SK-N-SH (cell line): Measurements from ENCODE around the gene SEC24D.

Source experiments
- CTCF ChIP-seq: fragments of 200-600 bp; sonication (generic); IDR thresholded peaks from 2 replicates; pipeline ENCODE4 v1.6.1; 2017; ENCODE audit warnings: antibody characterized with exemption, mild to moderate bottlenecking, moderate library complexity
- ELF1 ChIP-seq: IDR thresholded peaks from 2 replicates; pipeline ENCODE4 v1.4.0; 2012
- EZH2phosphoT487 ChIP-seq: fragments of 200-600 bp; sonication (generic); IDR thresholded peaks from 2 replicates; pipeline ENCODE4 v1.6.1; 2017; ENCODE audit warnings: low read depth, mixed run types, mild to moderate bottlenecking, antibody characterized with exemption, moderate library complexity, borderline replicate concordance
- FOXM1 ChIP-seq: IDR thresholded peaks from 2 replicates; pipeline ENCODE4 v1.4.0; 2012; ENCODE audit warnings: low read depth, mild to moderate bottlenecking
- GABPA ChIP-seq: IDR thresholded peaks from 2 replicates; pipeline ENCODE4 v1.4.0; 2012; ENCODE audit warnings: low read depth, mild to moderate bottlenecking
- MXI1 ChIP-seq: IDR thresholded peaks from 2 replicates; pipeline ENCODE4 v1.6.1; 2012; ENCODE audit warnings: mild to moderate bottlenecking, low read depth, low read length, improper control_type of control experiment
- NFIC ChIP-seq: IDR thresholded peaks from 2 replicates; pipeline ENCODE4 v1.4.0; 2012; ENCODE audit warnings: borderline replicate concordance
- POLR2AphosphoS5 ChIP-seq: IDR thresholded peaks from 2 replicates; pipeline ENCODE4 v1.6.1; 2012; ENCODE audit warnings: low read depth, low read length
- RAD21 ChIP-seq: IDR thresholded peaks from 2 replicates; pipeline ENCODE4 v1.6.1; 2012; ENCODE audit warnings: mild to moderate bottlenecking, low read length
- RXRA ChIP-seq: IDR thresholded peaks from 2 replicates; pipeline ENCODE4 v1.4.0; 2012; ENCODE audit warnings: low read depth, mild to moderate bottlenecking, borderline replicate concordance
- SIN3A ChIP-seq: IDR thresholded peaks from 2 replicates; pipeline ENCODE4 v1.6.1; 2012; ENCODE audit warnings: low read depth, mild to moderate bottlenecking, low read length, moderate library complexity, borderline replicate concordance
- TCF12 ChIP-seq: IDR thresholded peaks from 2 replicates; pipeline ENCODE4 v1.4.0; 2012
- YY1 ChIP-seq: IDR thresholded peaks from 2 replicates; pipeline ENCODE4 v1.4.0; 2012; ENCODE audit warnings: low read depth, mild to moderate bottlenecking
- ZBTB33 ChIP-seq: IDR thresholded peaks from 2 replicates; pipeline ENCODE4 v1.4.0; 2012; ENCODE audit warnings: low read depth, borderline replicate concordance

GRCh38 chr4:118884716-118885115, 48.8 kb upstream of the SEC24D start:
- no peak for TF ChIP-seq CTCF
- TF ChIP-seq EZH2phosphoT487: no peak
- no peak for TF ChIP-seq FOXM1
- TF ChIP-seq MXI1: no peak
- TF ChIP-seq POLR2AphosphoS5: no peak
- no peak for TF ChIP-seq NFIC
- no peak for TF ChIP-seq GABPA
- no peak for TF ChIP-seq RAD21
- TF ChIP-seq SIN3A: no peak
- no peak for TF ChIP-seq TCF12
- no peak for TF ChIP-seq YY1
- no peak for TF ChIP-seq ZBTB33
- no peak for TF ChIP-seq RXRA
- no peak for TF ChIP-seq ELF1
